OCI-M2 (cell line): ENCODE data around the gene KMT2E.

Experiments
- DNase-seq: peaks from one replicate; lab custom pipeline; 2025; ENCODE audit not compliant: unreplicated experiment; lab: John Stamatoyannopoulos, UW

The KMT2E gene

GRCh38 chr7:105127179-105127578 lies 113.2 kb downstream of the KMT2E start:
- no peak for DNase-seq

- no peak for DNase-seq
These were observed 116.0 kb downstream of the KMT2E start for GRCh38 chr7:105130048-105130447.

DNA sequence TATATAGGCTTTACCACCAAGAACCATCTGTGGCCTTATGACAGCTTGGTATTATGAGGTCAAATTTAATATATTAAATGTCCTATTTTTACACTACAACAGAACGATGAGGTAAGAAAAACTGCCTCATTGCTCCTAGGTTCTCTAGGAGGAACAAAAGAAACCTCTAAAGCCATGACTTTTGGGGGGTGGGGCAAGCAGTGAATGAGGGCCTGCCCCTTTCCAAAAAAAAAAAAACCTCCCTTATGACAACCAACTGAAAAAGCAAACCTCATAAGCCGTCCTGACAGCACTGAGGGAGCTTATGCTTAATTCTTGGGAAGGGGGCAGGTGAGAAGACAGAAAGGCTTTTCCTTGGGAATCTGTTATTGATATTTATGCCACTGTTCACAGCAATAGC lies 116.6 kb downstream of the KMT2E start:
- DNase-seq = no peak

DNA sequence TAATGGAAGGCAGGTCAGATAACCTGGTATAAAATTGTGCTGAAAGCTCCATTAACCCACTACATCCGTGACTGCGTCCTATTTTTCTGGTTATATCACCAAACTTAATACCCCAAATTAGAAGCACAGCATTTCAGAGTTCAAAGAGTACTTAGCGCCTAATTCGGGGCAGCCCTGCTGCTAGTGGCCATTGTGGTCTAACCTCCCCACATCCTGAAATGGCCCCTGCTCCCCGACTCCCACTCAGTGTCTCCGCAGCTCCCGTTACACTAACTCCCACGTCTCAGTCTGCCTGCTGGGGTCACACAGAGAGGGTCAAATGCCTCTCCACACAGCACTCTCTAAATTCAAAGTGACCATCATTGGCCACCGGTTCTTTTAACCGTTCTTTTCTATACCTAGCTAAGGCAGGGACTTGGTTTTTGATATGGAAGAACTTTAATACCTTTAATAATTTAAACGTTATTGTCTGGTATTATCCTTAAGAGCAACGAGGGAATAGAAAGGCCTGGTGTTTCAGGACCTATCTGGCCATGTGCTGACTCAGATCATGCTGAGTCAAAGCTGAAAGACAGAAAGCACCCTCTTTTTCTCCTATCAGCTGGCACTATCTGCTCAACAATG lies 117.1 kb downstream of the KMT2E start:
- no peak for DNase-seq

- DNase-seq = no peak
These were observed 117.9 kb downstream of the KMT2E start for GRCh38 chr7:105131890-105132289.

- no peak for DNase-seq
These were observed 118.3 kb downstream of the KMT2E start for GRCh38 chr7:105132335-105132734.

- DNase-seq = no peak
These were observed 118.8 kb downstream of the KMT2E start for GRCh38 chr7:105132835-105133234.

GRCh38 chr7:105133358-105133757 lies 119.4 kb downstream of the KMT2E start:
- DNase-seq = no peak

DNA sequence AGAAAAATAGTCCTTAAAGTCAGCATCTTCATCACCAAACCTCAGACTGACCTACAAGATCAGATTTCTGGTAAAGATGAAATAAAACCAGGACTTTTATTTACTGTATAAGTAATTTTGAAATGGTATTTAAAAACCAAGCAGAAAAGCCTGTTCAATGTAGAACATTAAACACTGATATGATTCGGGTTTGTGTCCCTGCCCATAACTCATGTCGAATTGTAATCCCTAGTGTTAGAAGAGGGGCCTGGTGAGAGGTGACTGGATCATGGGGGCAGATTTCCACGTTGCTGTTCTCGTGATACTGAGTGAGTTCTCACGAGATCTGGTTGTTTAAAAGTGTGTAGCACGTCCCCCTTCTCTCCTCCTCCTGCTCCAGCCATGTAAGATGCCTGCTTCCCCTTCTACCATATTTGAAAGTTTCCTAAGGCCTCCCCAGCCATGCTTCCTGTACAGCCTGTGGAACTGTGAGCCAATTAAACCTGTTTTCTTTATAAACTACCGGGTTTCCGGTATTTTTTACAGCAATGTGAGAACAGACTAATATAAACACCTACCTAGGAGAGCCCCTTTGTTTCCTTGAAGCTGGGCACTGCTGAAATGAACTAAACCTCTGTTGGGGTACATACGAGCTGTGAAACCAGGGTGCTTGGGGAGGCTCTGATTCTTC lies 120.1 kb downstream of the KMT2E start:
- DNase-seq = no peak

DNA sequence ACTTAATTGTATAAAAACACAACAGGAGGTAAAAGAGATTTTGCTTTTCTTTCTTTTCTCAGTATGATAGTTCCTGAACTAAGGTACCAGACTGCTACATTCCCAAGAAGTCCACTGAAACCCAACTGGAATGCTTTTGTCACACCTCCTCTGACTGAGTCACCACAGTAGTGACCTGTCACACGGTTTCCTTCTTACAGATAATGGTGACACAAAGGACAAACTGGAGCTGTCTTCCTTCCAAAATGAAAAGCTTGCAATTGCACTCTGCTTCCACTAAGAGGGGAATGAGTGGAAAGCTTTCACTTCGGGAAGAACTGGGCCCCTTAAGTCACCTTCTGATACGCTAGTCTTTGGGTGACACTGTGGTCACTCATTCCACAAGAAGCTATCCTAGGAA lies 122.2 kb downstream of the KMT2E start:
- no peak for DNase-seq

- DNase-seq = no peak
These were observed 123.9 kb downstream of the KMT2E start for GRCh38 chr7:105137898-105138297.

DNA sequence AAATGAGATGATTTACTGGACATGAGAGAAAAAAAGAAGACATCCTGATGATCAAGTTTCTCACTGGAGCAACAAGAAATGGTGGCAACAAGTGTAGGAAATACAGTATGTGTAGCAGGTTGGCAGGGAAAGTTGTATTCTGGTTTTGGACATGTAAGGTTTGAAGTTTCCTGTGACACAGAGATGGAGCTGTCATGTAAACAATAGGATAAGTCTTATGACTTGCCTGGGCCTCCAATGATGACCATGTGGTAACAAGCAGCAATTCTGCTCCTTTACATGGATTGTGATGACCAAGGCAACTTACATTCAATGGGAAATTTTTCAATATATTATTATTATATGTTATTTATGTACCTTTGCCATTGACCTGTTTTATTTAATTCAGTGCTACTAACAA lies 125.4 kb downstream of the KMT2E start:
- no peak for DNase-seq

GRCh38 chr7:105141068-105141467 lies 127.1 kb downstream of the KMT2E start:
- no peak for DNase-seq

DNA sequence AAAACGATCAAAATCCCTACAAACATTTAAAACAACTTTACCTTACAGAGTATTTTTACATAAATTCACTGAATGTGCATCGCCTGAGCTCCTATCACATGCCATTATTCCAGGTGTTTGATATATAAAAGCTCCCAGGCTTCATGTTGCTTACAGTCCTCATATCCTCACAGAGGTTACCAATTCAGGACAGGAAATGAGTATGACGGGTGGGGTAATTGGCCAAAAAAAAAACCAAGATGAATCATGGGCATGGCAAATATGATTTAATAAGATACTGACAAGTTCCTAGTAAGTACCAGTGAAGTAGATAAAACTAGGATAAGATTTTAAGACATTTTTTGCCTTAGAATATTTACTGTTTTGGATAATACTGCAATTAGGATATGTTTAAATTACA lies 135.8 kb downstream of the KMT2E start:
- DNase-seq = no peak

GRCh38 chr7:105151152-105151551 lies 137.1 kb downstream of the KMT2E start:
- DNase-seq = no peak

GRCh38 chr7:105153531-105153930 lies 139.5 kb downstream of the KMT2E start:
- no peak for DNase-seq

- no peak for DNase-seq
These were observed 140.1 kb downstream of the KMT2E start for GRCh38 chr7:105154084-105154483.

- DNase-seq = no peak
These were observed 142.7 kb downstream of the KMT2E start for GRCh38 chr7:105156731-105157130.

DNA sequence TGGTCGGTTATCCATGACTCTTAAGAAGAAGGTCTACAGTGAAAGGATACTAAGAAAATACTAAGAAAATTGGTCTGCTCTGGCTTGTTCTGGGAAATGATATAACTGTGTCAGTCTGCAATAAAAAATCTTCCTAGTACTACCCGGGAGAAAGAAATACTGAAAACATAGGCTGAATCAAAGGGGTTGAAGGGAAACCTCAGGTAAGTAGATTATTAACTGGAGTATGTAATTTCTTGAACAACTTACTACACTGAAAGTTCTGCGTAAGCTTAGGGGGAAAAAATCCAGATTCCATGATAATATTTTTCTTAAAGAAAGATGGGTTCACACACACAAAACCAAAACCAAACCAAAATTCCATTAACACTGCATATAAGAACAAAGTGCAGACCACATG lies 143.3 kb downstream of the KMT2E start:
- no peak for DNase-seq

DNA sequence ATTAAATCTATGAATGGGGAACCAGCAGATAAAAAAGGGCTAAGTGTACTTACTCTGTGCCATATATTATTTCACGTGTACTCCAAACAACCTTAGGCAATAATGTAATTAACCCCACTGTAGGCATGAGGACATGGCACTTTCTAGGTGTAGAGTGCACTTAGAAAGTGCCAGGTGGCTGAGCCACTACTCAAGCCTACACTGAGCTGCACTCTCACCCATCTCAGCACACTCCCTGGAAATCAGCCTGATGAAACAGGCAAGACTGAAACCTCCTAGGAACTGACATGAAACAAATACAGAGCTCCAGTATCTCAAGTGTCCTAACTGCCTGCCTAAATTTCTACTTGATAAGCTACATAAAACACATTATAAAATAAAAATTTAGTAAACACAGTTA lies 147.4 kb downstream of the KMT2E start:
- no peak for DNase-seq
